Measurements from ENCODE around the gene L3MBTL4. TPM values are rescaled to one million over a fixed set of nuclear protein-coding genes. Genes with fewer than 3 reads are reported as not detected.

Gene L3MBTL4
- total and polyA plus RNA-seq, 7 experiments from 2014 or later = 0.05 to 7.6 (median 0.49) TPM

DNA sequence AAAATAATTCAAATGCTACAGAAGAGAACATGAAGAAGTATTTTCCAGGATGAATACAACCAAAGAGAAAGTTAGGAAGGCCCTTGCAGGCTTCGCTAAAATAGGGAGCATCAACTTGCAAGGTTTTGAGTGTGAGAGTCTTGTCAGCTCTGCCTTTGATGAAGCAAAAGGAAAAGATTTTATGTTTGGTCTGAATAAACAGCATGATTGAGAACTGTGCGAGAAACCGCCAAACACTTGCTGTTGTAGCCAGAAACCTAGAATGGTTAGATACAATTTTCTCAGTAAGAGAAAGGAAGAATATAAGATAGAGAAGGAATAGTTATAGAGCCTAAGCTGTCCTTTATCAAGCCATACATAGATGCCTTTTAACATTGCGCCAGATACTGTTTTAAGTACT is 163.6 kb downstream of the L3MBTL4 start:
- Histone ChIP-seq H3K4me1 (ENCODE audit: control insufficient read depth in 2 of 2, insufficient read depth in 2 of 2, low read length in 2 of 2) (no peaks in the 10 kb centered on the region), H3K27ac (ENCODE audit: low read depth, low read length) (no peak overlapping the region), H3K36me3 (ENCODE audit: control insufficient read depth in 2 of 3, insufficient read depth in 3 of 3, low read length in 3 of 3) (no peaks in the 10 kb centered on the region), H3K27me3 (ENCODE audit: control insufficient read depth in 2 of 2, insufficient read depth in 2 of 2, low read length in 2 of 2) (no peaks in the 10 kb centered on the region), H3K4me3 (ENCODE audit: low read length) (no peak overlapping the region), H3K9me3 (ENCODE audit: control insufficient read depth in 2 of 3, low read length in 3 of 3) (no peaks in the 10 kb centered on the region)
- POLR2A ChIA-PET = no interaction called here
- Mint-ChIP-seq H3K4me1 (peaks cover 0 to 1% (median 0%) of the 10 kb centered on the region in 7 donors), H3K27me3 (peaks cover 0 to 9% (median 0%) of the 10 kb centered on the region in 5 donors), H3K27ac (no peak overlapping the region), H3K4me3 (no peak overlapping the region), H3K36me3 (no peaks in the 10 kb centered on the region), H3K9me3 (peaks cover 0 to 3% (median 0%) of the 10 kb centered on the region in 11 donors)
- intact Hi-C loops (cut with micrococcal nuclease) = no loop called here
- CTCF ChIA-PET = no interaction called here
- DNase-seq = no peak
- ATAC-seq = no peak

DNA sequence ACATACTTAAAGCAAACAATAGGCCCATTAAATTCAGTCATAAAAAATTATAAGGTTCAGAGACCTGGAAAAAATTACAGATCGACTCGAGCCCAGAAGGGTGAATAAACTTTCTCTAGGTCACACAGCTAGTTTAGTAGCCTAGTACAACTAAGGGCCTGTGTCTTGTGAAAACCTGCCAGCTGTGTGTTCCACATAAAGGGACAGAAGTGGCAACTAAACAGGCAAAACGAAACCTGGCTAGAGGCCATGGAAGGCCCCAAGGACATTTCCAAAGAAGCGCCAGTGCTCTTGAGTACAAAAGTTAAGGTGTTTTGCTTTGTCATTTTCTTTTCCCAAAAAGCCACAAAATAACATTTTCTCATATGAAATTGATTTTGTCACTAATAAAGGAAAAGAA is 164.9 kb downstream of the L3MBTL4 start:
- no peaks in the 10 kb centered on the region for H3K36me3 ChIP-seq (ENCODE audit: control insufficient read depth in 2 of 3, insufficient read depth in 3 of 3, low read length in 3 of 3)

DNA sequence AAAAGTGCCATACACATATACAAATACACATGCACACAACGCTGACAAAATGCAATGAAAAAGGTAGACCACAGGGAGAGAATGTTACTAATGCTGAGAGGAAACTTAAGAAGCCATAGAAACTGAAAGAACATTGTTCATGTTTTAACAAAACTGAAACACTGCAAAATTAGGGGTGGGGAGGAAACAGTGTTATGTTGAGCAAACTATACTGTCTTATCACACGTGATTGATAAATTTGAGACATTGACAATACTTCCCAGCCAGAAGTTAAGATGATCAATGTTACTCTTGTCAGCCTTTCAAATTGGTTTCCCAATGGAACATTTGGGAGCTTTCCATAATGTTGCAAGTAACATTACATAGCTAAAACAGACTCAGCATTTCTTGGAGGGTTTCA is 165.5 kb downstream of the L3MBTL4 start:
- CTCF ChIA-PET = interaction anchor here (0.6 kb wide), 1 partner anchor 1894 kb away, joined by 3 read pairs; no protein-coding TSS in a partner anchor
- intact Hi-C loops (cut with micrococcal nuclease) = no loop called here
- no peak overlapping the region for H3K27ac Mint-ChIP-seq
- H3K9me3 Mint-ChIP-seq = peaks cover 0 to 3% (median 0%) of the 10 kb centered on the region in 11 donors
- H3K36me3 ChIP-seq (ENCODE audit: control insufficient read depth in 2 of 3, insufficient read depth in 3 of 3, low read length in 3 of 3) = no peaks in the 10 kb centered on the region
- peaks cover 0 to 5% (median 0%) of the 10 kb centered on the region in 5 donors for H3K27me3 Mint-ChIP-seq
- no peaks in the 10 kb centered on the region for H3K27me3 ChIP-seq (ENCODE audit: control insufficient read depth in 2 of 2, insufficient read depth in 2 of 2, low read length in 2 of 2)
- ATAC-seq = no peak
- no peaks in the 10 kb centered on the region for H3K4me1 Mint-ChIP-seq
- DNase-seq = no peak
- no peaks in the 10 kb centered on the region for H3K36me3 Mint-ChIP-seq
- no peaks in the 10 kb centered on the region for H3K4me1 ChIP-seq (ENCODE audit: control insufficient read depth in 2 of 2, insufficient read depth in 2 of 2, low read length in 2 of 2)
- H3K27ac ChIP-seq (ENCODE audit: low read depth, low read length) = no peak overlapping the region
- H3K4me3 ChIP-seq (ENCODE audit: low read length) = no peak overlapping the region
- H3K9me3 ChIP-seq (ENCODE audit: control insufficient read depth in 2 of 3, low read length in 3 of 3) = no peaks in the 10 kb centered on the region
- POLR2A ChIA-PET = no interaction called here
- H3K4me3 Mint-ChIP-seq = no peak overlapping the region

More for the DNA sequence above, 164.9 kb downstream of the L3MBTL4 start:
- DNase-seq (no peak), ATAC-seq (no peak)
- H3K27ac ChIP-seq (ENCODE audit: low read depth, low read length) = no peak overlapping the region
- no peaks in the 10 kb centered on the region for H3K9me3 ChIP-seq (ENCODE audit: control insufficient read depth in 2 of 3, low read length in 3 of 3)
- POLR2A ChIA-PET = no interaction called here
- no peak overlapping the region for H3K27ac Mint-ChIP-seq
- H3K4me1 ChIP-seq (ENCODE audit: control insufficient read depth in 2 of 2, insufficient read depth in 2 of 2, low read length in 2 of 2) = no peaks in the 10 kb centered on the region
- peaks cover 0 to 5% (median 0%) of the 10 kb centered on the region in 5 donors for H3K27me3 Mint-ChIP-seq
- H3K36me3 Mint-ChIP-seq = no peaks in the 10 kb centered on the region
- intact Hi-C loops (cut with micrococcal nuclease) = no loop called here
- CTCF ChIA-PET = no interaction called here
- H3K27me3 ChIP-seq (ENCODE audit: control insufficient read depth in 2 of 2, insufficient read depth in 2 of 2, low read length in 2 of 2) = no peaks in the 10 kb centered on the region
- no peak overlapping the region for H3K4me3 ChIP-seq (ENCODE audit: low read length)
- H3K9me3 Mint-ChIP-seq = peaks cover 0 to 3% (median 0%) of the 10 kb centered on the region in 11 donors
- no peaks in the 10 kb centered on the region for H3K4me1 Mint-ChIP-seq
- H3K4me3 Mint-ChIP-seq = no peak overlapping the region

DNA sequence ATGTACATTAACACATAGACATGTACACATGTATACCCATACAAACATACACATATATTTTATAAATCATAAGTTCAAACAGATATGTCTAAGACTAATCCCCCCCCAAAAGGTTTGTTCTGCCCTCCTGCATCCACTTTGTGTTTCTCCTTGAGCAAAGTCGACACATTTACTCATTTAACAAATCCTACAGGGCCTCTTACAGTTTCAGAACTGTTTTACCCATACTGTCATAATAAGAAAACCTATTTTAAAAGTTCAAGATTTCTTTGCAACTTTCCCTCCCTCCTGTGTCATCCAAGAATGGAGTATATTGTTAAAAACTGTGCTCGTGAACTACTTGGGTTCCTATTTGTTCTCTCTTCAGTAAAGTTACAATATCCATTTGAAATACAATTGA is 166.7 kb downstream of the L3MBTL4 start:
- Mint-ChIP-seq H3K27ac (no peak overlapping the region), H3K4me1 (no peaks in the 10 kb centered on the region), H3K36me3 (no peaks in the 10 kb centered on the region), H3K27me3 (peaks cover 0 to 5% (median 0%) of the 10 kb centered on the region in 5 donors), H3K9me3 (peaks cover 0 to 2% (median 0%) of the 10 kb centered on the region in 11 donors), H3K4me3 (no peak overlapping the region)
- H3K36me3 ChIP-seq (ENCODE audit: control insufficient read depth in 2 of 3, insufficient read depth in 3 of 3, low read length in 3 of 3) = no peaks in the 10 kb centered on the region
- H3K27me3 ChIP-seq (ENCODE audit: control insufficient read depth in 2 of 2, insufficient read depth in 2 of 2, low read length in 2 of 2) = no peaks in the 10 kb centered on the region
- DNase-seq (no peak), ATAC-seq (no peak)
- no peak overlapping the region for H3K27ac ChIP-seq (ENCODE audit: low read depth, low read length)
- no peaks in the 10 kb centered on the region for H3K4me1 ChIP-seq (ENCODE audit: control insufficient read depth in 2 of 2, insufficient read depth in 2 of 2, low read length in 2 of 2)
- no peak overlapping the region for H3K4me3 ChIP-seq (ENCODE audit: low read length)
- intact Hi-C loops (cut with micrococcal nuclease) = no loop called here
- no peaks in the 10 kb centered on the region for H3K9me3 ChIP-seq (ENCODE audit: control insufficient read depth in 2 of 3, low read length in 3 of 3)
- CTCF ChIA-PET = no interaction called here
- POLR2A ChIA-PET = no interaction called here

DNA sequence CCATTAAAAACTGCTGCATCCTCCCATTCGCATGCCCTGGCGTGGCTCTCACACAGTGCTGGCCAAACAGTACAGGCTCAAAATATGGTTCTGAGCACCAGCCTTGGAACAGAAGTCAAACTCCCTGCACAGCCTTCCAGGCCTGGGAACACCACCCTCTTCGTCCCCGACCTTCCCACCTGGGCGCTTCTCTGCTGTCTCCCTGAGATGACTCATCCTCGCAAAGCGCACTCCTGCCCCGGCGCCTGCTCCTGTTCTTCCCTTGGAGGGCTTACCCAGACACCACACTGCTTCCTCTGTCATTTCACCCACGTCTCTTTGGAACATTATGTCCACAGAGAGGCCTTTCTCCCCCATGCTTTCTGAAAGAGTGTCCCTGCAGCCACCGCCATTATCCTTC is 172.7 kb downstream of the L3MBTL4 start:
- no peak overlapping the region for H3K4me3 ChIP-seq (ENCODE audit: low read length)
- intact Hi-C loops (cut with micrococcal nuclease) = no loop called here
- POLR2A ChIA-PET = no interaction called here

DNA sequence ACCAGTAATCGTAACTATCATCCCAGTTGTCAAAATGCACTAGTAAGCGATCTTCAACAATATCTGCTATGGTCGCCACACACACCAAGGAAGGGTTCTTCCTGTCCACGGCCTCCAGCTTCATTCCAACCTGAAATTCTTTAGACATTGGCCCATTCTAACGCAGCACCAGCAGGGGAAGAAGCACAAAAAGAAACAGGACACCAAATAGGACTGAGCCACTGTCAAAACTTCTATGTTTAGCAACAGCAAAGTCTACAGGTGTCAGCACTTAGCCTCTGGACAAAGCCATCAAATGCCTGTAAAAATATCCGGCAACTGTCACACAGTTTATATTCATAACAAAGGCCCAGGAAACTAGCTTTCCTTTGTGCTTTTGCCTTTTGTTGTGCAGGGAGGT is 175.0 kb downstream of the L3MBTL4 start:
- no peak overlapping the region for H3K27ac ChIP-seq (ENCODE audit: low read depth, low read length)
- POLR2A ChIA-PET = no interaction called here
- Mint-ChIP-seq H3K4me3 (no peak overlapping the region), H3K27ac (no peak overlapping the region), H3K4me1 (no peaks in the 10 kb centered on the region), H3K9me3 (peaks cover 0 to 7% (median 0%) of the 10 kb centered on the region in 11 donors), H3K27me3 (no peaks in the 10 kb centered on the region), H3K36me3 (no peaks in the 10 kb centered on the region)
- H3K36me3 ChIP-seq (ENCODE audit: control insufficient read depth in 2 of 3, insufficient read depth in 3 of 3, low read length in 3 of 3) = no peaks in the 10 kb centered on the region
- ATAC-seq (no peak), DNase-seq (no peak)
- no peaks in the 10 kb centered on the region for H3K27me3 ChIP-seq (ENCODE audit: control insufficient read depth in 2 of 2, insufficient read depth in 2 of 2, low read length in 2 of 2)
- H3K4me1 ChIP-seq (ENCODE audit: control insufficient read depth in 2 of 2, insufficient read depth in 2 of 2, low read length in 2 of 2) = no peaks in the 10 kb centered on the region
- CTCF ChIA-PET = no interaction called here
- intact Hi-C loops (cut with micrococcal nuclease) = no loop called here
- H3K9me3 ChIP-seq (ENCODE audit: control insufficient read depth in 2 of 3, low read length in 3 of 3) = no peaks in the 10 kb centered on the region
- no peak overlapping the region for H3K4me3 ChIP-seq (ENCODE audit: low read length)

More for the DNA sequence above, 172.7 kb downstream of the L3MBTL4 start:
- Histone ChIP-seq H3K27me3 (ENCODE audit: control insufficient read depth in 2 of 2, insufficient read depth in 2 of 2, low read length in 2 of 2) (no peaks in the 10 kb centered on the region), H3K27ac (ENCODE audit: low read depth, low read length) (no peak overlapping the region), H3K9me3 (ENCODE audit: control insufficient read depth in 2 of 3, low read length in 3 of 3) (no peaks in the 10 kb centered on the region), H3K36me3 (ENCODE audit: control insufficient read depth in 2 of 3, insufficient read depth in 3 of 3, low read length in 3 of 3) (no peaks in the 10 kb centered on the region), H3K4me1 (ENCODE audit: control insufficient read depth in 2 of 2, insufficient read depth in 2 of 2, low read length in 2 of 2) (no peaks in the 10 kb centered on the region)
- DNase-seq (no peak), ATAC-seq (no peak)
- Mint-ChIP-seq H3K27ac (no peak overlapping the region), H3K4me1 (no peaks in the 10 kb centered on the region), H3K36me3 (no peaks in the 10 kb centered on the region), H3K27me3 (no peaks in the 10 kb centered on the region), H3K9me3 (peaks cover 0 to 3% (median 0%) of the 10 kb centered on the region in 11 donors), H3K4me3 (no peak overlapping the region)
- CTCF ChIA-PET = no interaction called here

DNA sequence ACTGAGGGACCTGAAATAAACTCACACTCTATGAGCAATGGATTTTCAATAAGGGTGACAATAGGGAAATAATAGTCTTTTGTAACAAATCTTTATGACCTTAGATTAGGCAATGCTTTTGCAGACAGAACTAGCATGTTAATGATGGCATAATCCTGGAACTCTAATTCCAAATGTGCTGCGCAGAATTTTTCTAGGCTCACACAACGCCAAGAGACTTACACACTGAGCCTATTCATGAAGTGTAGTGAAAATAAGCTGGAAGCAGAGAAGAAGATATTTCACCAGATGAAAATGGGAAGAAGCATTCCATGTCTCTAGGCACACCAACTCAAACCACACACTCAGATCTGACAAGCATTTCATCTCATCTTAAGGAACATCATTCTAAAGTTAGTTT is 178.5 kb downstream of the L3MBTL4 start:
- Mint-ChIP-seq H3K4me3 (no peak overlapping the region), H3K4me1 (no peaks in the 10 kb centered on the region), H3K9me3 (peaks cover 0 to 18% (median 4%) of the 10 kb centered on the region in 11 donors), H3K36me3 (no peaks in the 10 kb centered on the region), H3K27me3 (peaks cover 0 to 4% (median 0%) of the 10 kb centered on the region in 5 donors), H3K27ac (no peak overlapping the region)
- intact Hi-C loops (cut with micrococcal nuclease) = no loop called here
- no peaks in the 10 kb centered on the region for H3K4me1 ChIP-seq (ENCODE audit: control insufficient read depth in 2 of 2, insufficient read depth in 2 of 2, low read length in 2 of 2)
- no peak overlapping the region for H3K4me3 ChIP-seq (ENCODE audit: low read length)
- ChIA-PET CTCF (no interaction called here), POLR2A (no interaction called here)
- no peak overlapping the region for H3K27ac ChIP-seq (ENCODE audit: low read depth, low read length)
- H3K9me3 ChIP-seq (ENCODE audit: control insufficient read depth in 2 of 3, low read length in 3 of 3) = no peaks in the 10 kb centered on the region
- ATAC-seq (no peak), DNase-seq (no peak)
- H3K27me3 ChIP-seq (ENCODE audit: control insufficient read depth in 2 of 2, insufficient read depth in 2 of 2, low read length in 2 of 2) = no peaks in the 10 kb centered on the region
- H3K36me3 ChIP-seq (ENCODE audit: control insufficient read depth in 2 of 3, insufficient read depth in 3 of 3, low read length in 3 of 3) = no peaks in the 10 kb centered on the region

Data from naive thymus-derived CD4-positive, alpha-beta T cell (primary cell).